GM21423 (cell line): ENCODE data around the gene LINGO1.

Experiments used
- ATAC-seq: cut with Tn5 transposase; IDR thresholded peaks from one replicate; pipeline ENCODE4 v1.9.1; 2021; ENCODE audit warnings: mild to moderate bottlenecking, moderate library complexity; ENCODE audit not compliant: unreplicated experiment

LINGO1 gene

DNA sequence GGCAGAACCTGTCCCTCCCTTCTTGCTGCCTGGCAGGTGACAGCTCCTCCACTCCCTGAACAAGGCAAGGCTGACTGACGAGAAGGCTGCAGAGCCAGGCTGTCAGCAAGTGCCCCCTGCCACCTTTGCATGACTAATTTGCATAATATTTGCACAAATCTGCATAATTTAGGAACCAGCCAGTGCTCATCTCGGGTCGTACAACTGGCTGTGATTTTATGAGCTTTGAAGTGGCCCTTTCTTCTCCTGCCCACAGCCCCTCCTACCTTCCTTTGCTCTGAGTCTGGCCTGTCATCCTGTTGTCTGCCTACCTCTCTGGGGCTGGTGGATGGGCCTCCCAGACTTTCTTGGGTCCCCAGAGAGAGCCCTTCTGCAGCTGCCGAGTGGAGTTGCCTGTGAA lies 58.9 kb downstream of the LINGO1 start:
- no peak for ATAC-seq

DNA sequence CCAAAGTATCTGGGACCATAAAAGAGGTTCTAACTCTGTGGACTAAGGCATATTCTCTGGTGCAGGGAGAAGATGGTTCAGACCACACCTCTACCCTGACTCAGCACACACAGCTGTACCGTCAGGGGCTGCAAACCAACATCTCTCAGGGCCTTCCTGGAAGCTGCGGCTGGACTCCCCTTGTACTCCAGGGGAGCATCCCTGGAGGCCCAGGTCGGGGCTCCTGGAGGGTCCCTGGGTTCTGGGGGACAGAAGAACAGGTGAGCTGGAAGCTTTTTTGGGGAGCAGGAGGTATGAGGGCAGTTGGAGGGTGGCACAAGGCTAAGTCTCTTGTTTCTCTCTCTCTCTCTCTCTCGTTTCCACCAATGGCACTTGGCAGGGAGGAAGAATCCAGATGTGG lies 60.5 kb downstream of the LINGO1 start:
- ATAC-seq, result no peak

DNA sequence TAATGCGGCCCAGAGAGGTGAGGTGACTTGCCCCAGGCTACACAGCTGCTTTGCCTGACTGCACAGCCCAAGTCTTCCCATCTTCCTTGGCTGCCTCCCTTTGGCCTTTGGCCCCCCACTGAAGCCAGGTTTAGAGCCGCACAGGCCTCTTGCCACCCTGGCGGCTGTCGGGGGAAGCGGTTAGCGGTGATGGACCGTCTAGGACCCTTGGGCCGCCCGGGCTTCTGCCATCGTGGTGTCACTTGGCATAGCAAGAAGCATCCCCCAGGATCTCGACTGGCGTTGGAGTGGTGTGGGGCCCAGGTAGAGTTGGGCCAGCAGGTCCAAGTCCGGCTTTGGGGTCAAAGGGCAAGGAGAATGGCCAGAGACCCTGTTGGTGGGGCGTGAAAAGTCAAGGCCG lies 61.0 kb downstream of the LINGO1 start:
- no peak for ATAC-seq

DNA sequence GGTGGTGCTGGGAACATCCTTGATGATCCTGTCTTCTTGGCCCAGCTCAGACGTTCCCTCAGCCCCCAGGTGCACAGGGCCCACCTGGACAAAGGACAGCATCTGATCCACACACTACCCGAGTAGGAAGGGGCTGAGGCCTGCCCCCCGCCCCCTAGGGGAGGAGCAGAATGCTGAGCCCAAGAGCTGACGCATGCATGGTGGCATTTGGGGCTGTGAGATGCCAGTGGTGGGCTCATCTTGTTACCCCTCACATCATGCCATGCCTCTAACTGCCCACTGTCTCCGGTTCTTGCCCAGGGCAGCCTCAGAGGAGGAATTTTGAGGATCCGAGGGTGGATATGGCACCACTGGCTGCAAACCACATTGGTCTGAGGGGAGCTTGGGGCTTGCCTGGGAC lies 61.5 kb downstream of the LINGO1 start:
- no peak for ATAC-seq

DNA sequence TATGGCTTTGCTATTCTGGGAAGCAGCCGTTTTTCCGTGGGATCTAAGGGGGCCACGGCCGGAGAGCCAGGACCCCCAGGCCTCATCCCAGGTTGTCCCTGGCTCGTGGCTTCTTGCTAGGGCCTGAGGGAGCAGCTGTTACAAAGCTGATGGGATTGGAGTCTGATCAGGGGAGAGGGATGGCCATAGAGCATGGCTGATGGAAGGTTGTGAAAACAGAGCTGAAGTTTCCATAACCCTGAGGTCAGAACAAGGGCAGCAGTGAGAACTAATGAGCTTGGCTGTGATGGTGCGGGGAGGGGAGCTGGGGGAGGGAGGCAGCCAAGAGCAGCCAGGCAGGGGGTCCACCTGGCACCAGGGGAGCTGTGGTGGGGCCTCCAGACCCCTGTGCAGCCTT lies 63.0 kb downstream of the LINGO1 start:
- ATAC-seq, result no peak

DNA sequence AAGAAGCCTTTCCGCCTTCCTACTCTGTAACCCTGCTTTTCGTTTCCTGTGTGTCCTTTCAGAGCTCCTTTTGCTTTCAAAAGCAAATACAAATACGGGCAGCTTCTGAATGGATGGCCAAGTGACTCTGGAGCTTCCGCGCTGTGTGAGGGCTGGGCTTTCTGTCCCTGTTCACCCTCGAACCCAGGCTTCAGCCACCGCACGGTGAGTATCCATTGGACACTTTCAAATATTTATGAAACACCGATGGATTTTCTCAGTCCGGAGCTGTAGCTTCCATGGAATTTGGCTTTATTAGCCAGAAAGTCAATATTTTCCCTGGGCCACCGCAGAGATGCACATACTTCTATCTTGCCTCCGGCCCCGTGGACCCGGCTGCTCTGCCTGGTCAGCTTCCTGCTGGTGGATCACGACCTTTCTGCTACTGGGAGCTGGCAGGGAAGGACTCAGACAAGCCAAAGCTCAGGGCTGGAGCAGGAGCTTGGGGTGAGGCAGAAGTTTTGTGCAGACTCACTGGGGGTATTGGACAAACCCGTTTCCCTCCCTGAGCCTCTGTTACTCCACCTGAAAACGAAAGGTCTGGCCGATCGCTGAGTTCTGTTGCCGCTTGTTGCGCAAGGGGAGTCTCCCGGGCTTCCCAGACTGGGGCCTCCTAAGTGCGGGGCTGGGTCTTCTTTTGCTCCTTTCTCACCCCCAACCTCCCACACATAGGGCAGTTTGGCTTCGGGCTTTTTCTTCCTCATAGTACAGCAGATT lies 63.6 kb downstream of the LINGO1 start:
- no peak for ATAC-seq

DNA sequence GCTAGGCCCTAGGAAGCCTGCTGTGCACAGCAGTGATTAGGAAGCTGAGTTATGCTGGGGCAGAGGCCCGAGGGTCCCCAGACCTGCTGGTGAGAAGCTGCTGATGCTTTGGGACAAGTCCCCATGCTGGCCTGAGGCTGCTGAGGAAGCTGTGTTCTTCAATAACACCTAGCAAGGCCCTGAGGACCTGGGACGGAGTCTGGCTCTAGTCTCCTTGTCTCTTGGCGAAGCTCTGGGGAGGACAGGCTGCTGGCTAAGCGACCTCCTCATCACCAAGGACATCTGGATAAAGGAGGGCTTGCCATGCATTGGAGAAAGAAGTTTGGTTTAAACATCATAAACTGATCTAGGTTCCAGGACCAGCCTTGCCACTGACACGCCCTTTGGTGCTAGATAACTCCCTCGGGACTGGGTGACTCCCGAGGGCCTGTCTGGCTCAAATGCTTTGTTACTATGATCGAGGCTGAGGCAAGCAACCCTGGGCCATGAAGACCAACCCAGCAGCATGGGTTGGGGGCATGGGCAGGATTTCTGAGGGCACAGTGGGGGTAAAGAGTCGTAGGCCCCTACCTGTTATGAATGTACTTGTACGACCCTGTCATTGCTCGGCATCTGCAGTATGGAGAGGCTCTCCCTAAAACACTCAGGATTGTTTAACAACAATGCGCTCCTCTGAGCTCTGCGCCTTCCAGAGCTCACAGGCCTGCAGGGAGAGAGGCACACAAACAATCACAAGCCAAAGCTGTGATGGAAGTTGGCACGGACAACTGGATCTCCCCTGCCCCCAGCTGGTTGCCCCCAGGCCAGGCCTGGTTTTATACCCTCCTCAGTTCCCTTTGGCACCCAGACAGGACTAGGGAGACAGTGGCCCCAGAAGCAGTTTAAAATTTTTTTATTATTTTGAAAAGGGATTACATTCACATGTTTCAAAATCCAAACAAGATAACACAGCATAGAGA lies 64.4 kb downstream of the LINGO1 start:
- no peak for ATAC-seq

DNA sequence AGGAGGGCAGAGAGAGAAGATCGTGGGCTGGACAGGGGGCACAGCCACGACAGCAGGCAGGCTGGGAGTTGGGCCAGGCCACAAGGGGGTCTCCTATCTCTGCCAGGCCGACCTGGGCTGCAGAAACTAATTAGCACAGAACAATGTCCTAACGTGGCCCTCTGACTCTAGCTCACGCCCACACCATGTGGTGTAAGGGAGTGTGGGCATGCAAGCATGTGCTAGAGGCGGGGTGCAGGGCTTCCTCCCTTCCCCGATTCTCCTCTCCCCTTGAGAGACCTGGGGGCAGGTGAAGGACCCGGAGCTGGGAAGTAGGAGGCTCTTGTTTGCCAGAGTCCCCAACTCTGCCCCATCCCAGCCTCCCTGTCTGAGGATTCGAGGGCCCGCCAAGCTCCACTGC lies 65.5 kb downstream of the LINGO1 start:
- ATAC-seq, result no peak

DNA sequence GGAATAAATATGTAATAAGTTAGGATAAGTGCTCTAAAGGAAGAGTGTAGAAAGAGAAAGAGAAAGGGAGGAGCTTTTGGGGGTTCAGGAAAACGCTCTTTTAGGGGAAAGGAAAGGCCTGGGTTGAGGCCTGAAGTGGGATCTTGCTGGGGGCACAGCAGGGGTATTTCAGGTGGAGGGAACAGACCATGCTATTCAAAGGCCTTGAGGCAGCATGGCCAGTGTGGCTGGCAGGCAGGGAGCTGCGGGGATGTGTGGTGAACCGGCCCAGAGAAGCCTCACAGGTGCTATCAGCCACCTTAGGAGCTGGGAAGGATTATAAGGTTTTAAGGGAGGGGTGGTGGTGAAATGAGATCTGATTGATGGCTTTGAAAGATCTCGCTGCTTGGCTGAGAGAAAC lies 66.6 kb downstream of the LINGO1 start:
- no peak for ATAC-seq

DNA sequence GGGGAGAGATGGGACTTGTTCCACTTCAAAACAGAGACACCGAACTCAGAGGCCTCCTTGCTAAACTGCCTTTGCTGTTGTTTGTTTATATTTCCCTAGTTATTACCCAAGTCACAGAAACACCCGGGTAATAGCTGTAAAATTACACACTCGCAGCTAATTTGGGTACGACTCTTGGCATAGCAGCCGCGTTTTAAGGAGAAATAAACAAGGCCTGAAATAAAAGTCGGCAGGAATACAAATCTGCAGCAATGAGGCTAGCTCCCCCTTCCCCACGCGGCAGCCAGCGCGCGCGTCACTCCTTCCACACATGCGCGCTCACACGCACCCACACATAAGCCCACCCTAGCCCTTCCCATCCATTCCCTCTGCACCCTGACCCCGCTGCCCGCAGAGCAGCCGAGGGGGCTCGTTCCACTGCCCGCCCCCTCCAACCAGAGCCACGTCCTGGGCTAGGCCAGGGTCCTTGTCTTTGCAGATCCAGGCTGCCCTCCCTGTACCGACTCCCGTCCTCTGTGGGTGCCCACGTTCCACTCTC lies 67.3 kb downstream of the LINGO1 start:
- ATAC-seq, result no peak

DNA sequence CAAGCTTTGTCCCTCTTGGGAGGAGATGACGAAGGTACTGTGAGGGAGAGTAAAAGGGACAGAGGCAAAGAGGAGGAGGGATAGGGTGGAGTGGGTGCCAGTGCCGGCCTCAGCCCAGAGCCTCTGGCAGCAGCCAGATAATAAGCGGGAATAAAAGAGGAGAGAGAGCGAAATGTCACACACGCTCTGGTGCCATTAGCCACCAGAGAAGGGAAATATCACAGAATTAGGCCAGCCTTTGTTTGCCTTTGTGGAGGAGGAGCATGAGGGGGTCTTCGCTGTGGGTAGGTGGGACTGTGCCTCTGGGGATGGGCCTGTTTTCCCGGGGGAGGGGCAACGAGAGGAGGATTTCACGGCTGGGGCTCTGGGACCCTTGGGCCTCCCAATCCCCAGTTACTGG lies 67.8 kb downstream of the LINGO1 start:
- ATAC-seq, result no peak

DNA sequence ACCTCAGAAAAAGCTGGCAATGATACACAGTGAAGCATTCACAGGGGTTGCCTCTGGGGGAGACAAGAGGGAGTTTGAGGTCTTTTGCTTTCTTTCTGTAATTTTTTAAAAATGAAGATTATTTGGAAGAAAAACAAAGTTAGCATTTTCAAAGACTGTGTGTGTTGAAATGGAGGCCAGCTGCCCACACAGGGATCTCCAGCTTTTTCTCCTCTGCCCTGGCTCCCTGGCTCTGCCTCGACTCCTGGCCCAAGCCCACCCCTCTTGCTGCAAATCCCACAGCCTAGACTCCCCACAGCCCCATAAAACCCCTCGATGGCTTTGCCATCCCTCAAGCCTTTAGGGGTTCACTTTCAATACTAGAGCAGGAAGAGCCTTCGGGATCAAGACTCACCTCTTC lies 68.4 kb downstream of the LINGO1 start:
- ATAC-seq, result no peak

DNA sequence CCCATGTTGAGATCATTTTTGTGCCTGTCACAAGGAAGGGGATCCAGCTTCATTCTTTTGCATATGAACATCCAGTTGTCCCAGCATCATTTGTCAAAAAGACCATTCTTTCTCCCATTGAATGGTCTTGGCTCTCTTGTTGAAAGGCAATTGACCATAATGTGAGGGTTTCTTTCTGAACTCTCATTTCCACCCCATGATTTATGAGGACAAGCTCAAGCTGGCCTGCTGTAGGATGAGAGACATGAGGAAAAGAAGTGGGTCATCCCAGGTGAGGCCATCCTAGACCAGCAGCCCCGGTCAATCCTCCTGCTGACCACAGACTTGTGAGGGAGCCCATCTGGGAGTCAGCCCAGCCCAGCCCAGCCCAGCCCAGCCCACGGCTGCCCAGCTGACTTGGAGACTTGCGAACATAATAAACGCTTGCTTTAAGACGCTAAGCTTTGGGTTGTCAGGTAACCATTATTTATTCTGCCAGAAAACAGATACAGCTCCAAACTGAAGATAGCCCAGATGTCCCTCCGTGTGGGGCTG lies 69.0 kb downstream of the LINGO1 start:
- ATAC-seq, result no peak
